ENCODE measurements around the gene PRAME.
"Not testable (repeated sequence)": the region's sequence is repeated elsewhere in the genome, so short reads cannot be mapped to it uniquely, and the experiment has no call there.

PRAME gene

DNA sequence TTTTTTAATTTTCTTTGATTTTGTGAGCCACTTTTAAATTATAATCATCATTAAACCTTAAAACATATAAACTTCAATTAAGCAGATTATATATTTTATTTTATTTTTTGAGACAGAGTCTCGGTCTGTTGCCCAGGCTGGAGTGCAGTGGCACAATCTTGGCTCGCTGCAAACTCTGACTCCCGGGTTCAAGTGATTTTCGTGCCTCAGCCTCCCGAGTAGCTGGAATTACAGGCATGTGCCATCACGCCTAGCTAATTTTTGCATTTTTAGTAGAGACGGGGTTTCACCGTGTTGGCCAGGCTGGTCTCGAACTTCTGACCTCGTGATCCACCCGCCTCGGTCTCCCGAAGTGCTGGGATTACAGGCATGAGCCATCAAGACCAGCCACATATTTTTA is 22.5 kb upstream of the PRAME start:
- not testable (repeated sequence) for DNase-seq (ENCODE audit: low read depth in 2 of 2, low spot score in 1 of 2)

DNA sequence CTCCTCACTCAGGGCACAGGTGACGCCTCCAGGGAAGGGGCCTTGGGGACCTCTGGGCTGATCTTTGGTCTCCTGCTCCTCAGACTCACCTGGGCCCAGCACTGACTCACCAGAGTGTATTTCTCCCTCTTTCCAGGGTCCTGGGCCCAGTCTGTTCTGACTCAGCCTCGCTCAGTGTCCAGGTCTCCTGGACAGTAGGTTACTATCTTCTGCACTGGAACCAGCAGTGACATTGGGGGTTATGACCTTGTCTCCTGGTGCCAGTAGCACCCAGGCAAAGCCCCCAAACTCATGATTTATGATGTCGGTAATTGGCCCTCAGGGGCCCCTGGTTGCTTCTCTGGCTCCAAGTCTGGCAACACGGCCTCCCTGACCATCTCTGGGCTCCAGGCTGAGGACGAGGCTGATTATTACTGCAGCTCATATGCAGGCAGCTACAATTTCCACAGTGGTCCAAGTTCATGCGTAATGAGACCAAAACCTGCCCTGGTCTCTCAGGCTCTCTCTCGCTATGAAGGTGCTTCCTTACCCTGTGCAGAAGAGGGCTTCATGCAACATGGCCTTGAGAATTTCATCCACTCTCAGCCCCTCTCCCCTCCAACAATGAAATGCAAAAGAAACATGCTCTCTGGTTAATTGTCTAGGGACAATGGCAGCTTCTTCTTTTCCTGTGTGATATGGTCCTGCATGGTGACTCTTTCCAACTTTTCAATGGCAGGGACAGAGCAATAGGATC is 21.0 kb upstream of the PRAME start:
- no peak for DNase-seq (ENCODE audit: low read depth in 2 of 2, low spot score in 1 of 2)

DNA sequence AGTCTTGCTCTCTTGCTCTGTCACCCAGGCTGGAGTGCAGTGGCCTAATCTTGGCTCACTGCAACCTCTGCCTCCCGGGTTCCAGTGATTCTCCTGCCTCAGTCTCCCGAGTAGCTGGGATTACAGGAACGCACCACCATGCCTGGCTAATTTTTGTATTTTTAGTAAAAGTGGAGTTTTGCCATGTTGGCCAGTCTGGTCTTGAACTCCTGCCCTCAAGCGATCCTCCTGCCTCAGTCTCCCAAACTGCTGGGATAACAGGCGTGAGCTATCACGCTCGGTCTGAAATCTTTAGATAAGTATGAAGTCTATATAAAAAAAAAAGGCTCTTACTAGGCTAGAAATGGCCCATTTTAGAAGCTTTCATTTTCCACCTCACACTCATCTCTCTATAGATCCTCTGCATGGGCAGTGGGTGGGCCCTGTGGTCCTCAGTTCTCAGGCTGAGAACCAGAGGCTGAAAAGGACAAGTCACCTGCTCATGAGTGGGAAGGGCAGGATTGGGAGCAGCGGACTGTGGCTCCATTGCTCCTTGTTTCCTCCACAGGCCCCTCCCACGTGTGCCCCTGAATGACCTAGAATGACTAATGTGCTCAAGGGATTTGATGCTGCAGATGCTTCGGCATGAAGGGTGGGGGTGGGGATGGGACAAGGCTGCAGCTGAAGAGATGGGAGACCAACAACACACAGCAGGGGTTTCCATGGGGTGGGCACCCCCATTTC is 19.8 kb upstream of the PRAME start:
- DNase-seq (ENCODE audit: low read depth in 2 of 2, low spot score in 1 of 2) = no peak

DNA sequence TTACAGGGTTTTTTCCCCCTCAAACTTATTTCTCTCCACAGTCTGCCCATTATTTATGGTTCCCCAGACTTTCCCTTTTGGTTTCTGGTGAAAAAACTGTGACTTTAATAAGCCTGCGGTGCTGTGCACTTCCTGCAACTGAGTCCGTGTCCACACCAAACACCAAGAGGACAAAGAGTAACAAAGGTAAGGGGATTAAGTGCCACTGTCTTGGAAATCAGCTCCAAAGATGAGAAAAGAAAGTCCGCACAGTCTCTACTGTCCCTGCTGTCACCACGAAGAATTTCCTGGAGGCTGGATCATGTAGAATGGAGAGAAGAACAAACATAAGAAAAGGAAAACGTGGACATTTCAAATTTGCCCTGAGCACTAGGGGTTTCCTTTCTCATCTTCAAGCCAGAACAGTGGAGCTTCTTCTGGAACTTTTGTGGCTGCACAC is 17.9 kb upstream of the PRAME start:
- DNase-seq (ENCODE audit: low read depth in 2 of 2, low spot score in 1 of 2) = no peak

DNA sequence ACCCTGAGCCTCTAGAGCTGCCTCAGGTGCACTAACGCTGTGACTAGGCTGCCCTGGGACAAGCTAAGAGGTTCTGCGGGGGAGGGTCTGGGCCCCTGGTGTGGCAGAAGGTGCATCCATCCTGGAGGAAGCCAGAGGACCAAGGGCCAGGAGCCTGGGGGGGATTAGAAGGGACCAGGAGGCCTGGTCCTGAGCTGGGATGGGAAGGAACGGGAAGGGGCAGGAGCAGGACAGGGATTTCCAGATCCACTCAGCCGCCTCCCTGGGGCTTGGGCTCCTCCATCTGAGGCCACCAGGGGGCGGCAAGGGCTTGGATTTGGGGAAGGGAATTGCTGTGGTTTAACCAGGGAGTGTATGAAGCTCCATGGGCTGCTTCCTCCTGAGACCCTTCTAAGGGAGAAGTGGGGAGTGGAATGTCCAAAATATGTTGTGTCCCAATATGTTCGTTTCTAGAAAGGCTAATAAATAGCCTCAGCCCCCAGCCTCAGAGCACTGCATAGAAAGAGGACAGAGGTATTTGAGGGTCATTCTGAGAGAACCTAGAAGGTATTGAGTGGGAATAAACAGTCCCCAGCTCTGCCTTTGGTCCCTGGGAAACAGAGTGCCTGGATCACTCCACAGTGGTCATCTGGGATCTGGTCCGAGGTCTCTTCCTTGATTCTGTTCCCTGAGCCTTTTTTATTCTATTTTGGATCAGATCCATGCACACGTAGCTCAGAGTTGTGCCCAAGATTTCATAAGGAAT is 17.4 kb upstream of the PRAME start:
- no peak for DNase-seq (ENCODE audit: low read depth in 2 of 2, low spot score in 1 of 2)

DNA sequence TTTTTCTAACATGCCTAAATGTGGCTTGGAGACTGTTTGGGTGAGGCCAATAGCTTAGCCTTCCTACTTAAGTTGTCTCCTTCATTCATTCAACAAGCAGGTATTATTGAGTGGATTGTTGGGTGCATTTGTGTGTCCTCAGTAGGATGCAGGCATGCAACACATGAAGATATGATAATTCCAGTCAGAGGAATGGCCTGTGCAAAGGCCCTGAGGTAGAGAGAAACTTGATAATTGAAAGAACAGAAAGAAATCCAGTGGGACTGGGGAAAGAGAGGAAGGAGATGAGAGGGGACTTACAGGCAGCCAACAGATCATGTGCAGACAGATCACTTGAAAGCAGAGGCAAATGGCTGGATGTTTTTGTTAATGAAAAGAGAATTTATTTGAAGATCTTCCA is 15.3 kb upstream of the PRAME start:
- DNase-seq (ENCODE audit: low read depth in 2 of 2, low spot score in 1 of 2) = no peak

DNA sequence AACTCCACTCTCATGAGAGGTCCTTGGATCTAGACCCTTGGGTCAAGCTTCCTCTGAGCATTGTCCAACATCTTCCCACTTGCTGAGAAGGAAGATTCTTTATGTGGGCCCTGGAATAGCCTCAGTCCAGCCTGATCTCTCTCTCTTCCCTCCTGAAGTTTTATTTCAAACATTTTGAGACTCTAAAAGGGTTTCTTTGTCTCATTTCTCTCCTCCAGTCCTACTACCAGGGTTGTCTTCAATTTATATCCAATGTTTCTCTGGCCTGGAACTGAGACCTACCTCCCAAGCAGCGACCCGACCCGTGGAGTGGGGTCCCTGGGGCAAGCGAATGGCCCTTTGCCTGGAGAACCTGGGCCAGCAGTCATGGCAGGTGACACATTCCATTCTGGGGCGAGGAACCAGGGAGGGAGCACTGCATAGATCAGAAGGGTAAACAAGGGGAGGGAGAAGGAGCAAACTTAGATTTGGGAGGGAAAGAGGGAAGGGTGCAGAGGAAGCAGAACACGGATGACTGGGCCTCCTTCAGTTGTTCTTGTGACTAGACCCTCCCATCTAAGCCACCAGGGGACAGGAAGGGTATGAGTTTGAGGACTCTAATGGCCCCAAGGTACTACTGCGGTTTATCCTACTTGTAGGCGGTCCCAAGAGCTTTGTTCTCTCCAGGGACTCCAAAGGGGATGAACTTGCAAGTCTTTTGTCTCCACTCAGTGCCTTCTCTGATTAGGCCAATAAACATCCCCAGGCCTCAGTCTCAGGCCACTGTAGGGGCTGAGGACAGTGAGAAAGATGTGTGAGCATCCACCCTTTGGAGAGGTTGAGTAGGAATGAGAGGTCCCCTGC is 14.2 kb upstream of the PRAME start:
- no peak for DNase-seq (ENCODE audit: low read depth in 2 of 2, low spot score in 1 of 2)

DNA sequence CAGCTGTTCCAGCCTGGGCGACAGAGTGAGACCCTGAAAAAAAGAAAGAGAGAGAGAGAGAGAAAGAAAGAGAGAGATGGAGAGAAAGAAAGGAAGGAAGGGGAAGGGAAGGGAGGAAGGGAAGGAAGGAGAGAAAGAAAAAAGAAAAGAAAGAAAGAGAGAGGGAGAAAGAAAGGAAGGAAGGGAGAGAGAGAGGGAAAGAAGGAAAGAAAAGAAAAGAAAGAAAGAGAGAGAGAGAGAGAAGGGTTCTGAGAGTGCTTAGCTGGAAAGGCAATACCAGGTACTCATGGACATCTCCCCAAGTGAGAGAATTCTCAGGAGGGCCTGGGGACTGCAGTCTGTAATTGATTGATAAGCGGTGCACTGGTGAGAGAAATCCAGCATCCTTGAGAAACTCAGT is 12.8 kb upstream of the PRAME start:
- no peak for DNase-seq (ENCODE audit: low read depth in 2 of 2, low spot score in 1 of 2)

DNA sequence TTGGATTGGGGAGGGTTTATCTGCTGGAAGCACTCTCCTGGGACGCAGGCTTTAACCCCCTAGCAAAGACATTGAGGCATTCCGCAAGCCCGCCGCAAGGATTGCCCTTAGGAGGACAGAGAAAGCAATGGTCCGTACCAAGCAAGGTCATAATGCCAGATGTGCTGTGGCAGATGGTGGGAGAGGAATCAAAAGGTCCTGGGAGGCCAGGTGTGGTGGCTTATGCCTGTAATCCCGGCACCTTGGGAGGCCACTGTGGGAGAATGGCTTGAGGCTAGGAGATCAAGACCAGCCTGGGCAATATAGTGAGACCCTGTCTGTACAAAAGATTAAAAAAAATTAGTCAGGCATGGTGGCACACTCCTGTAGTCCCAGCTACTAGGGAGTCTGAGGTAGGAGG is 12.4 kb upstream of the PRAME start:
- DNase-seq (ENCODE audit: low read depth in 2 of 2, low spot score in 1 of 2) = no peak

DNA sequence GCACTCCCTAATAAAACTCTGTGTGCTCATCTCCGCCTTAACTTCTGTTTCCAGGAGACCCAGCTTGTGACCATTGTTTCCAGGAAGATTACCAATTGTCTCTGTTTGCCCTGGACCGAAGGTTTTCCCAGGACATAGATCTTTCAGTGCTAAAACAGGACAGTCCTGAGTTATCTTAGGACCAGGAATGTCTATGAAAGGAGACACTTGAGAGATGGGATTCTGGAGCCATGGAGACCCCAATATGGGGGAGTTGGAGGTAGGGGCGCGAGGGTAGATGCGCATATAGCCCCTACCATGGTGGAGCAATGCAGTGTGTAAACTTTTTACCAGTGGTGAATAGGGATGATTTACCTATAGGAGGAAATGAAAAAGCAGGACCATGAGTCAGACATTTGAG is 10.2 kb upstream of the PRAME start:
- no peak for DNase-seq (ENCODE audit: low read depth in 2 of 2, low spot score in 1 of 2)

DNA sequence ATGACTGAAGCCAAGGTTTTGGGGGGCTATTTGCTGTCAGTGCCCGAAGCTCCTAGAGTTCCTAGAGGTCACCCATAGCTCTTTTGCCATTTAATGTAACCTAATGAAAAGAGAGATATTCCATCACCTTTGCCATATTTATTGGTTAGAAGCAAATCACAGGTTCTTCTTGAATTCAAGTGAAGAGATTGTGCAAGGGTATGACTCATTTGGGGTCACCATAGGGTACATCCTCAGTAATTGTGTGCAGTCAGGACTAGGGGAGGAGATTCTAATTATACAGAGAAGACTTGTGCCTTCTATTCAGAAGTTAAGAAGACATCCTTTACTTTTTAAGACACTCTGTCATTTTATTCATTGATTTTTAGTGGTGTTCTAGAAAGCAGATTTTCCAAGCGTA is 6.9 kb upstream of the PRAME start:
- DNase-seq (ENCODE audit: low read depth in 2 of 2, low spot score in 1 of 2) = no peak

DNA sequence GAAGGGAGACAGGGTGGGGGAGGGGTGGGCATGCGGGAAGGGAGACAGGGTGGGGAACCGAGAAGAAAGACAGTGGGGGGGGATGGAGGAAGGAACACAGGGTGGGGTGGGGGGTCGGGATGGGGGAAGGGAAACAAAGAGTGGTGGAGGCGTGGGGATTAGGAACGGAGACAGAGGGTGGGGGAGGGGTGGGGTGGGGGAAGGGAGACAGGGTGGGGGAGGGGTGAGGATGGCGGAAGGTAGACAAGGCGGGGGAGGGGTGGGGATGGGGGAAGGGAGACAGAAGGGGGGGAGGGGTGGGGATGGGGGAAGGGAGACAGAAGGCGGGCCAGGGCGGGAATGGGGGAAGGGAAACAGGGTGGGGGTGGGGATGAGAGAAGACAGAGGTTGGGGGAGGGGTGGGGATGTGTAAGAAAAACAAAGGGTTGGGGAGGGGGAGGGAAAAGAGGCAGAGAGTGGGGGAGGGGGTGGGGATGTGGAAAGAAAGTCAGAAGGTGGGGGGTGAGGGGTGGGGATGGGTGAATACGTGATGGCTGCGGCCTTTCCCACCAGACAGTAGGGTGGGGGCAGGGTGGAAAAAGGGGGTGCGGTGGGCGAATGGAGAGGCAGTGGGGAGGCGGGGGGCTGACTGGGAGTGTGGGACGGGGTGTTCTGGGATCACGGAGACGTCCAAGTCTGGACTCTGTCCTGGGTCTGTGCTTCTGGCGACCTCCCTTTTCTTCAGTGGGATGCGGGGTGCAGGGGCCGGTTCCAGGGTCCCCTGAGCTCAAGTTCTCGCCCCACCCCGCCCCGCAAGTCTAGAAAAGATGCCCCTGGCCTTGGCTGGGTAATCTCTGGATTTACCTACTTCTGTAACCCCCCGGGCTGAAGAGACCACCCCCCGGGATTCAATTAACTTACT is 744 bp downstream of the PRAME start:
- no peak for DNase-seq (ENCODE audit: low read depth in 2 of 2, low spot score in 1 of 2)

DNA sequence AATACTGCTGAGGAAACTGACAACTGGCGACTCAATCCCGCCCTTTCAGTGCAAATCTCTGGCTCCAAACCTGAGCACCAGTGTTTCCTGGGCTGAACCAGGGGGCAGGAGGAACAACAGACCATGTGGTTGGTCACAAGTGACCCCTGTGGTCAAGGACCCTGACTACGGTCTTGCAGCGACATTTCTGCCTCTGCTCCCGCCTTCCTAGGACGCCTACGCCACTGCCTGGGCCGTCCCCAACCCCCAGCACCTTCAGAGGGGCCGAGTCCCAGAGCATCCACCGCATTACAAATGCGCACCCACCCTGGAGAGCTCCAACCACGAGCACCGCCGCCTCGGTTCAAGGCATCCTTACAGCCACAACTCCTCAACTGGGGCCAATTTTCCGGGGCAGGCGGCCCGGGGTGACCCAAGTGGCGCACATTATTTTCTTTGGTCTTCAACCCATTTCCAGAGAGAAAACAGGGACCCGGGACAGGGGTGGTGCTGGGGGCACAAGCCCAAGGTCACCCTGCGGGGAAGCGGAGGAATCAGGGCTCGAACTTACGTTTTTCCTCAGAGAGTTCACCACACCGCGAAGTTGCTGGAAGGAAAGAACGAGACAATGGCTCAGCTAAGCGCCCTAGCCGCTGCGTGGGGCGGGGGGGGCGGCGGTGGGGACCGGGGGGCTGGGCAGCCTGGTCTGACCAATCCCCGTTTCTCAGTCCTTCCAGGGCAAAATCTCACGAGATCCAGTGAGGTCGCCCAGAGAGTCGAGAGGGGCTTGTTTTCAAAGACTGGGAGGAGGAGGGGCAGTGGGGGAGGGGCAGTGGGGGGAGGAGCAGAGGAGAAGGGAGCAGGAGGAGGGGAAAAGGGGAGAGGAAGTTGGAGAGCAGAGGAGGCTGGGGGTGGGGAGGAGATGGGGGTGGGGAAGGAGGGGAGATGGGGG is 1.8 kb downstream of the PRAME start:
- no peak for DNase-seq (ENCODE audit: low read depth in 2 of 2, low spot score in 1 of 2)

DNA sequence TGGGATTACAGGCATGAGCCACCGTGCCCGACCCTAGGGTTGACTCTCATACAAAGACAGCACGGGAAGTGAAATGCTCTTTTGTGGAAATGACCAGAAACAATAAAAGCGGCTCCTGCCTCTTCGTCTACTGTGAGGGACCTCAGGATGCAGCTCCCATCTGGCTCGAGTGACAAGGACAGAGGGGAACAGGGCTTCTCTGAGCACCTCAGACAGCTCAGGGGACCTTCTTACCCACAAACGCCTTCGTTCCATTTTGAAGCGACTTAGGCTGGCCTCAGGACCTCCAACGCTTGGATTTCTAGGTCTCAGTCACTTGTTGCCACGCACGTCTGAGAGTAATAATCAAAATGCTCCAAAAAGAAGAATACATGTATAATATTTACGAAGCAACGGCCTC is 2.5 kb downstream of the PRAME start:
- DNase-seq (ENCODE audit: low read depth in 2 of 2, low spot score in 1 of 2) = no peak

DNA sequence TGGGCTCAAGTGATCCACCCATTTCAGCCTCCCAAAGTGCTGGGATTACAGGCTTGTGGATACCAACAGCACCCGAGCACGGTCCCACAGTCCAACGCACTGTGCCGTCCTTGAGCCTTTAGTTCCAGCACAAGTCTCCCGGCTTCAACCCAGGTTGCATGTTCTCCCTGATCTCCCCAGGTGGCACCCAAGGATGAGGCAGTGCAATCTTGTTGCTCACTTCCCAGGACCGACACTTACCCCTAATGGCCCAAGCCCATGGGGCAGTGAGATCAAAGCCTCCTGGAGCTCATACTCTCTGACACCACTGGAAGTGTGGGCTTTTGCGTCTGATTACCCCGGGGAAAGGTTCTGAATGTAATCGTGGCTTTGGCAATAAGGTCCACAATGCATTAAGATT is 3.5 kb downstream of the PRAME start:
- DNase-seq (ENCODE audit: low read depth in 2 of 2, low spot score in 1 of 2) = no peak

DNA sequence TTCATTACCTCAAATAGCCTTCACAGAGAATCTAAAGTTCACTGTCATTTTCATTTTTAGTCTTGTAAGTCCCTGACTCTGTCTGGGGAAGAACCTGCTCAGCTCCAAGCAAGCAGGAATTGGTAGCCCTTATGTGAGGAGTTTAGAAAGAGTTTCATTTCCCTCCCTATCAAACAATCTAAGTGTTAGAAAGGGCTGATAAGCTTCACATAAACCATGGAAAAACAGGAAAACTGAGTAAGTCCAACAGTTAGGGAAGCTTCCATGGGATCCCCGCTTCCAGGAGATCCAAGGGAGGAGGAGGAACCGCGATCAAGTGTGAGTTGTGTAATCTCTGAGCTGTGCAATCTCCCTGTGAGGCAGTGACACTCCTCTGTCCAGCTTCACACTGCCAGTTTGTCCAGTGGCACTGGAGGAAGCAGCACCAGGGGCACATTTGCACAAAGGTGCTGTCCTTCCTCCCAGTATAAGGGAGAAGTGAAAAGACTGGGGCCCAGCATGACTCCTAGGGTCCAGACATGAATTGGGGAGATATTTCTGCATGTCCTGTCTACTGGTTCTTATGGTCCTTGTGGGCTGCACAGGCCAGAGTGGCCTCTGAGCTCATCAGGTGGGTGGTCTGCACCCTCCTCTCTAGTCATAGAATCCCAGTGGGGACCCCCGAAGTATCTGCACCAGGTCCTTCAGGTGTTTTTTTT is 4.3 kb downstream of the PRAME start:
- no peak for DNase-seq (ENCODE audit: low read depth in 2 of 2, low spot score in 1 of 2)

DNA sequence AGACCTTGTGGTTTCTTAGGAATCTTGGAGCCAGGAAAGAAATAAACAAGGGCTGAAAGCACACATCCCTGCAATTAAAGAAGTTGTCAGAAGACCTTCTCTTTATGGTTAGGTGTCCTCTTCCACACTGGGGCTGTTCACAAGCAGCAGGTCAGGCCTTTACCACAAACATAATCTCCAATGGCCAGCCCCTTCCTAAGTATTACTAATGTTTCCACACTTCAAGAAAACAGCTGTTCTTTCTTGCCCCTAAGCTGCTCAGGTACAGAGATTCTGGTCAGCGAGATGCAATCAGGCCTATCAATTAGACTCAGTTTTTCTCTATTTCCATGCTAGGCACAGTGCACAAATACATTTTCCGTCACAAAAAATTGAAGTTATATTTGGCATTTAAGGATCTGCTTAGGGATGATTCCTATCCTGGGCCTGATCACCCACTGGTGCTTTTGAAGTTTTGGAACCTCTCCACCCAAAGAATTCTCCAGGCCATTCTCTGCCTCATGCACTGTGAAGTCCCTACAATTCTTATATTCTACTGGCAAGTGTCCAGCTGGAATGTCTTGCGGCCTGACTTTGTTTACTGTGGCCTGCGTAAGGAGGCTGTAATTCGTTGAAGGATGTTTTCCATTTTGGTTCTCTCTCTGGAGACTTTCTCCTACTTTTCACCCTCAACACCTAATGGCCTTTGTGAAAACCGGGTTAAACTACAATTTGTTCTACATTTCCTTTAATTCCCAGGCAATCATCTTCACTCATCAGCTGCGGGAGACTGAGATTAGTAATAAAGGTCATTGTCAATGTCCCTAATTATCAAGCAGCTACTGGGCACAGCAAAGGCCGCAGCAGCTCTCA is 5.1 kb downstream of the PRAME start:
- DNase-seq (ENCODE audit: low read depth in 2 of 2, low spot score in 1 of 2) = no peak

DNA sequence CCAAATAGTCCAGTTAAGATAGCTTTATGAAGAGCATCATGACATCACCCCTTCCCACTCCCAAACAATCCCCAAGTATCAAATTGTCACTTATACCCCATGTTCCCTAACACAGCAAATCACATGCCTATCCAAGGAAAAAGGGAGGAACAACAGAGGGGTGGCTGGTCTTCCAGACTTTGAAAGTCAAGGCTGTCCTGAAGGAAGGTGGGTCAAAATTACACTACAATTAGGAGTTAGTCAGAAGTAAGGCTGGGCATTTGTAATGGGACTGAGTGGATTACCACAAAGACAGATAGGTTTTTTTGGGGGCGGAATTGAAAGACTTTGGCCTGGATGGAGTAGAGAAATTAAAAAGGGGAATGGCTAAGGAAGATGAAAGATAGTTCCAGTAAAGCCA is 5.9 kb downstream of the PRAME start:
- no peak for DNase-seq (ENCODE audit: low read depth in 2 of 2, low spot score in 1 of 2)

Measured in stimulated activated CD8-positive, alpha-beta memory T cell treated with anti-CD3 and anti-CD28 coated beads, Interleukin-4, amount 100 ng/mL, for 4 hours (primary cell).